ENCODE measurements around the gene PPP1R27. TPM values are rescaled to one million over a fixed set of nuclear protein-coding genes. Genes with fewer than 3 reads are reported as not detected.

The PPP1R27 gene
- total and polyA plus RNA-seq, 9 of the 15 experiments (the other 6 are each of a cell fraction or from before 2014, with no cell fraction given), result 0.29 to 6.9 (median 1.5) TPM; not detected in 2

GRCh38 chr17:81859906-81860755 lies 25.3 kb upstream of the PPP1R27 start, which contains the start of gene P4HB (continued):
- no peak for TF ChIP-seq CREB3L1 (IDR thresholded peaks at IDR 0.05; ENCODE audit: borderline replicate concordance, low read depth)
- no peak for TF ChIP-seq GABPA (tag; conservative IDR thresholded peaks at IDR 0.05; ENCODE audit: low read depth)
- TF ChIP-seq FOS (IDR thresholded peaks at IDR 0.05; ENCODE audit: extremely low read depth, insufficient read length), result no peak
- TF ChIP-seq DDX20 (tag; IDR thresholded peaks at IDR 0.05; ENCODE audit: low read depth), result no peak
- TF ChIP-seq NFIC (IDR thresholded peaks at IDR 0.05), result no peak; the same call in 1 of the 2 replicates
- no peak for TF ChIP-seq KLF1 (tag; IDR thresholded peaks at IDR 0.05)
- TF ChIP-seq MBD1 (CRISPR knock-in tag; IDR thresholded peaks at IDR 0.05), result no peak
- no peak for TF ChIP-seq HDGF (IDR thresholded peaks at IDR 0.05)
- TF ChIP-seq TGIF2 (CRISPR knock-in tag; IDR thresholded peaks at IDR 0.05), result 0 out of 2 replicates have a peak, but pooled peaks have one; percentile 54
- TF ChIP-seq SMAD3 (CRISPR knock-in tag; conservative IDR thresholded peaks at IDR 0.05), result no peak
- peak; percentile 69; the same call in 1 of the 2 replicates for TF ChIP-seq E2F4 (CRISPR knock-in tag; IDR thresholded peaks at IDR 0.05; ENCODE audit: low read depth)
- TF ChIP-seq CTBP1 (IDR thresholded peaks at IDR 0.05; ENCODE audit: borderline replicate concordance), result peak; percentile 59
- no peak for TF ChIP-seq CHD4 (IDR thresholded peaks at IDR 0.05; ENCODE audit: insufficient read depth, insufficient replicate concordance, low read depth, low read length, poor library complexity, severe bottlenecking)
- TF ChIP-seq ZNF146 (CRISPR knock-in tag; IDR thresholded peaks at IDR 0.05; ENCODE audit: unreplicated experiment), result no peak
- no peak for TF ChIP-seq TOE1 (IDR thresholded peaks at IDR 0.05; ENCODE audit: borderline replicate concordance)
- peak; percentile 65; the same call in 1 of the 2 replicates for TF ChIP-seq TOE1 (CRISPR knock-in tag; IDR thresholded peaks at IDR 0.05; ENCODE audit: borderline replicate concordance, low read depth)
- TF ChIP-seq GTF2B (IDR thresholded peaks at IDR 0.05; ENCODE audit: extremely low read depth, insufficient read length), result peak; percentile 68
- TF ChIP-seq HNRNPL (IDR thresholded peaks at IDR 0.05; ENCODE audit: low read depth, low read length), result peak; percentile 72; the same call in 1 of the 2 replicates
- no peak for TF ChIP-seq ATF7 (IDR thresholded peaks at IDR 0.05)
- TF ChIP-seq HDAC2 (IDR thresholded peaks at IDR 0.05), result no peak
- no peak for TF ChIP-seq SP2 (IDR thresholded peaks at IDR 0.05; ENCODE audit: extremely low read depth, low read depth, low read length, poor library complexity, severe bottlenecking)
- TF ChIP-seq PREB (CRISPR knock-in tag; IDR thresholded peaks at IDR 0.05), result no peak
